ENCODE results near the gene ILF2.
"Not testable (repeated sequence)": the region's sequence is repeated elsewhere in the genome, so short reads cannot be mapped to it uniquely, and the experiment has no call there.

The ILF2 gene

DNA sequence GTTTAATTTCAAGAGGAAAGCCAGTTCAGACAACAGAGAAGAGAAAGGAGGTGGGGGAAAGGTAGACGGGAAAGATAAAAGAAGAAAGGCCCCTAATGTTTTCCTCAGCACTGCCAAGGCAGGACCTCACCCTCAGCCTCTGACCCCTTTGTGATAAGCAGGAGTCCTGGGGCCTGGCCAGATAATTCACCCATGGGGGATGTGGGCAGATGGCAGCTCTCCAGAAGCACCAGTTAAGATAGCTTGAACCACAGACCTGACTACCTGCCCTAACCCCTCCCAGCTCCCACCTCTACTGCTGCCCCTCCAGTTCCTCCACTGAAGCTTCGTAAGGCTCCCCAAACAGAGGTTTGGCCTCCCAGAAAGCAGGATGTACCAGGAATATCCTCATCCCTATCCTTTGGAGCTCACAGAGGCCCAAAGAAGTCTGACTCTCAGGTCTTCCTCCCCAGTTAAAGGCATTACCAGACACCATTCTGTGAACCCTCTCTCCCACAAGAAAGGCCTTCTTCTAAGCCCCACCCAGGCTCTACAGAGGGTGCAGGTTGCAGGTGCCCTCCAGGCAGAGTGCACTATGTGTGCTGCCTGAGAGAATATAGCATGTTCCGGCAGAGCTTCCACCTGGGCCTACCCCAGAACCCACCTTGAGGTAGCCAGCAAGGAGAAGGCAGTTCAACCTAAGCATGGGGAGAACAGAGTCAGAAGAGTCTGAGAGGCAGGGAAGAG, 21.5 kb downstream of the ILF2 start:
- DNase-seq (ENCODE audit: low spot score) = no peak

DNA sequence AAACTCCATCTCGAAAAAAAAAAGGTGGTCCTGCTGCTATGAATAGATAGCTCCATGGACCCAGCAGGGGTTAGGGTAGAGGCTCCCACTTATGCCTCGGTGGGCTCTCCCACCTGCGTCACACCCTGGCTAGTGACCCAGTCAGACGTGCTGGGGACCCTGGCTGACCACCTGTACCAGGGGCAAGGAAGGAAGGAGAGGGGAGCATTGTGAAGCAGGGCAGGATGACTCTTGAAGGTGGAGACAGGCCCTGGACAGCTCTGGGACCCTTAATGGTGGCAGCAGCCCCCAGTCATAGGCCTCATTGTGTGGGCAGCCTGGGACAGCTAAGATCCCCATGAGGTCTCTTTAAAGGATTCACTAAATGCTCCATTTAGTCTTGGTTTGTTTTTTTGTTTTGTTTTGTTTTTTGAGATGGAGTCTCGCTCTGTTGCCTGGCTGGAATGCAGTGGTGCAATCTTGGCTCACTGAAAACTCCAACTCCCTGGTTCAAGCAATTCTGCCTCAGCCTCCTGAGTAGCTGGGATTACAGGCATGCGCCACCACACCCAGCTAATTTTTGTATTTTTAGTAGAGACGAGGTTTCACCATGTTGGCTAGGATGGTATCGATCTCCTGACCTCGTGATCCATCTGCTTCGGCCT, 22.7 kb downstream of the ILF2 start:
- DNase-seq (ENCODE audit: low spot score) = no peak

GRCh38 chr1:153647346-153647714, 23.5 kb downstream of the ILF2 start:
- DNase-seq (ENCODE audit: low spot score) = no peak

- no peak for DNase-seq (ENCODE audit: low spot score)
Observed at GRCh38 chr1:153646672-153647345, 24.0 kb downstream of the ILF2 start.

- no peak for DNase-seq (ENCODE audit: low spot score)
Observed at GRCh38 chr1:153643816-153644215, 27.0 kb downstream of the ILF2 start.

DNA sequence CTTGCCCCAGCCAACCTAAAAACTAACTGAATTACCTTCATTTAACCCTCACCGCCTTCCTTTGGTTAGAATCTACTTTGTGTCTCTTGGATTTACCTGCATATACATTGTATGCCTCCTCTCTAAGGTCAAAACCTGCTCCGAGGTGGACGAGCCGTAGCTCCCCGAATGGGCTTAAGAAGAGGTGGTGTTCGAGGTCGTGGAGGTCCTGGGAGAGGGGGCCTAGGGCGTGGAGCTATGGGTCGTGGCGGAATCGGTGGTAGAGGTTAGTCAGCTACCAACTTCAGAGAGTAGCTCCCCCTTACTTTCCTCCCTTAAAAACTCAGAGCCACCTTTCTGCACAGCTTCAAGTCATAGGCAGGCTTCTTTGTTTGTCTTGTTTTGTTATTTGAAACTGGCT, 27.7 kb downstream of the ILF2 start:
- no peak for DNase-seq (ENCODE audit: low spot score)

GRCh38 chr1:153642161-153642560, 28.6 kb downstream of the ILF2 start:
- DNase-seq (ENCODE audit: low spot score) = no peak

DNA sequence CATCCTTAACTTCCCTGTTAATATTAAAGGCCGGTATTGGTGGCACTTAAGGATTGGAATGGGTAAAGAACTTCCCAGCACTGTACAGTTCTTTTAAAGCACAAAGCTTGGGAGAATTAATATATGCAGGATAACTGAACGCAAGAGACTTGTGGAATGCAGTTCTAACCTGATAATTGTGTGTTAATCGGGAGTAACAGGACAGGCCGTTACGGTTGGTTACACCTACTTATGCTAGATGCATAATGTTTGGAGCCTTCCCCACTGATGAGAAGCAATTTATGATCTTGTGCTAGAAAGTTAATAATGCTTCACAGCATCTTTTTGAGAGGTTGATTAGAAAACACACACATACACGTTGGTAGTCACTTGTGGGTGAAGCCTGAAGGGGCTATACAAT, 29.9 kb downstream of the ILF2 start:
- DNase-seq (ENCODE audit: low spot score) = no peak

DNA sequence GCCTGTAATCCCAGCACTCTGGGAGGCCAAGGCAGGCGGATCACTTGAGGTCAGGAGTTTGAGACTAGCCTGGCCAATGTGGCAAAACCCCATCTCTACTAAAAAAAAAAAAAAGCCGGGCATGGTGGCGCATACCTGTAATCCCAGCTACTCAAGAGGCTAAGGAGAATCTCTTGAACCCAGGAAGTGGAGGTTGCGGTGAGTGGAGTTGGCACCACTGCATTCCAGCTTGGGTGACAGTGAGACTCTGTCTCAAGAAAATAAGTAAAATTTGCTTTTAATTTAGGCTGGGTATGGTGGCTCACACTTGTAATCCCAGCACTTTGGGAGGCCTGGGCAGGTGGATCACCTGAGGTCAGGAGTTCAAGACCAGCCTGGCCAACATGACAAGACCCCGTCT, 30.6 kb downstream of the ILF2 start:
- not testable (repeated sequence) for DNase-seq (ENCODE audit: low spot score)

GRCh38 chr1:153639280-153639679, 31.5 kb downstream of the ILF2 start:
- no peak for DNase-seq (ENCODE audit: low spot score)

DNA sequence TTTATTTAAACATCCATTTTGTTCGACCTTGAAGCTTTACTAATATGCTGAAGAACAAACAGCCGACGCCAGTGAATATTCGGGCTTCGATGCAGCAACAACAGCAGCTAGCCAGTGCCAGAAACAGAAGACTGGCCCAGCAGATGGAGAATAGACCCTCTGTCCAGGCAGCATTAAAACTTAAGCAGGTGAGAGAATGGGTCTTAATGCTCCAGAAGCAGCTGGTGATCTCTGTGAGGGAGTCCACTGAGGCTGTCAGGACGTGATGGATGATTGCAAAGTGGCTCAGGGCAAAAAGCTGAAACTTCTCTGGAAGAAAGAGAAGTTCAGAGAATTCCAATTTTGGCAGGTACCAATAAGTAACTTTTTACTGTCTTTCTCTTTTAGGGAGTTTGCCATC, 32.5 kb downstream of the ILF2 start:
- DNase-seq (ENCODE audit: low spot score) = no peak

DNA sequence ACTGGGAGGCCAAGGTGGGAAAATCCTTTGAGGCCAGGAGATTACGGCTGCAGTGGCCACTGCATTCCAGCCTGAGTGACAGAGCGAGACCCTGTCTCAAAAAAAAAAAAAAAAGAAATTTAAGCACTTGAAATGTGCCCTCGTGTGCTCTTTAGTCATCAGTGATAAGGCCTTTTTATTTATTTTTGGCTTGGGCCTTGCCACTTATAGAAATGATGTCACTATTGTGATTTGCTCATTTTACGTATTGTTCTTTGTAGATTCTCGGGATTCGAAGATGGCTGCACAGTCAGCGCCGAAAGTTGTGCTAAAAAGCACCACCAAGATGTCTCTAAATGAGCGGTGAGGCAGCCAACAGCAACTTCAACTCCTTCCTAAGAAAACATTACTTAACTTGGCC, 34.5 kb downstream of the ILF2 start:
- no peak for DNase-seq (ENCODE audit: low spot score)

- DNase-seq (ENCODE audit: low spot score) = no peak
Observed at GRCh38 chr1:153635872-153636271, 34.9 kb downstream of the ILF2 start.

DNA sequence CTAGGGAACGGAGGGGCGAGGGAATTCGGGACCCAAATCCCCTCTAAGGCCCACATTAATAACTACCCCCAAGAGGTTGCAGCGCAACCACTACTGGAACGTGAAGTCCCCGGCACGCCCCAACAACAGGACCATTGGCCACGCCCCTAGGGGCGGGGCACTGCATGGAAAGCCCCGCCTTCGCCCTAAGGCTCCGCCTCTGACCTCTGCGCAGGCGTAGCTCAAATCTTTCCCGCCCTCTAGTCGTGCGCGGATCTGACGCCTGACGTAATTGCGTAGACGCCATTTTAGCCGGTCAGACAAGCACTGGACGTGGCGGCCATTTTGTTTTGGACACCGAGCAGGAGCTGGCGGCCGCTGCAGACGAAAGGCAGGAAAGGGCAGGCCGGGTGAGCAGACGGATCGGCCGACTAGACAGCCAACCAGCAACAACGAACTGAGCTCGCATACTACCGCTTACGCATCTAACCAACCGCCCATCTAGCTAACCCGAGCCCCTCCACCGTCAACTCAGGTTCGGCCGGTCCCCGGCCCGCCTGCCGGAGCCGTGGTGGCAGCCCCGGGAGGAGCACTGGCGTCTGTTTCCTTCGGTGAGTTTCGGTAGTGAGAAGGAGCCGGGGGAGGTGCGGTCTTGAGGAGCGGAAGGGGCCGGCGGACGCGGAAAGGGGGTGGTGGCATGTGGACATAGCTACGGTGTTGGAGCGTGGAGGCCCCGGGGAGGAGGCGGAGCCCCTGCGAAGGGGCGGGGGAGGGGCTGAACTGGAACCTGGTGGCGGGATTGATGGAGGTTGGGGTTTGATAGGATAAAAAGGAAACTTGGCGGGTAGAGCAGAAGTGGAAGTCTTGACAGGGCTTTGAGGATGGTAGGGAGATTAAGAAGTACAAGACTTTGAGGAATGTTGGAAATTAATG, 36.8 kb downstream of the ILF2 start, which contains the start of gene CHTOP:
Gene CHTOP (plus strand): TSS at position 313 of the 912 bp plus-strand sequence. CDS start 2,523 bp downstream, outside the sequence.
- peak; percentile 99 for DNase-seq (ENCODE audit: low spot score)

DNA sequence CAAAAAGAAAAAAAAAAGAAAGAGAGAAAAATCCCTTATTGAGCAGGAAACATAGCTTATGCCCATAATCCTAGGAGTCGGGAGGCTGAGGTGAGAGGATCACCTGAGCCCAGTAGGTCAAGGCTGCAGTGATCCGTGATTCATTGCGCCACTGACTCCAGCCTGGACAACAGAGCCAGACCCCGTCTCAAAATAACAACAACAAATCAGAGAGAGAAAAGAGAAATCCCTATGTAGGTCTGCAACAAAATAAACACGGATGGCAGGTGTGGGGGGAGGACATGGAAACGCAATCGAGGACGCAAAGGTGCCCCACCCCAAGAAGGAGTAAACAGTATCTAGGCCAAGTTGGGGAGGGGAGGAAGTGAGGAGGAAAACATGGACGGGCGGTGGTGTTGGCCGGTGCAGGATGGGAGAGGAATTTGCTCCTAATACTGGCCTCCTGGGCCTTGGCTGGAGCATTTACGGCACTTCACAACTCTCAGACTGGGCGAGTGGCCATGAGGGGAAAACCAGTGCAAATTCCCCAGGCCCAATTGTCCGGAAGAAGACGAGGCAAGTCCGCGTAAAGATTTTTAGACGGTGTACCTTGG, 37.5 kb downstream of the ILF2 start:
- DNase-seq (ENCODE audit: low spot score) = no peak

- DNase-seq (ENCODE audit: low spot score) = no peak
Observed at GRCh38 chr1:153631047-153632022, 39.5 kb downstream of the ILF2 start.

GRCh38 chr1:153630384-153630783, 40.4 kb downstream of the ILF2 start:
- DNase-seq (ENCODE audit: low spot score) = no peak

GRCh38 chr1:153629971-153630370, 40.8 kb downstream of the ILF2 start:
- DNase-seq (ENCODE audit: low spot score) = no peak

DNA sequence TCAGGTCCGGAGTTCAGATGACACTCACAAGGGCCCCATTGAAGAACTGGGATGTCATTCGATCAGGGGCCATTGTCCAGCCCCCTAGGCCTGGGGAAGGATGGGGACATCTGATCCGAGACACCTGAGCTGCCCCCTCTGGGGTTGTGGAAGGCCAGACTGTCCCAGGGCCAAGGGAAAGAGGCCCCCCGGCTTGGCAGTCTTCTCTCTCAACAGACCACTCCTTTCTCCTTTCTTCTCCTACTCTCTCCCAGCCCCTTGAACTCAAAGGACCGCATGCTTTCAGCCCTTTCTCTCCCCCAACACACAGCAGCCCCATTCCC, 41.5 kb downstream of the ILF2 start:
- DNase-seq (ENCODE audit: low spot score) = no peak

DNA sequence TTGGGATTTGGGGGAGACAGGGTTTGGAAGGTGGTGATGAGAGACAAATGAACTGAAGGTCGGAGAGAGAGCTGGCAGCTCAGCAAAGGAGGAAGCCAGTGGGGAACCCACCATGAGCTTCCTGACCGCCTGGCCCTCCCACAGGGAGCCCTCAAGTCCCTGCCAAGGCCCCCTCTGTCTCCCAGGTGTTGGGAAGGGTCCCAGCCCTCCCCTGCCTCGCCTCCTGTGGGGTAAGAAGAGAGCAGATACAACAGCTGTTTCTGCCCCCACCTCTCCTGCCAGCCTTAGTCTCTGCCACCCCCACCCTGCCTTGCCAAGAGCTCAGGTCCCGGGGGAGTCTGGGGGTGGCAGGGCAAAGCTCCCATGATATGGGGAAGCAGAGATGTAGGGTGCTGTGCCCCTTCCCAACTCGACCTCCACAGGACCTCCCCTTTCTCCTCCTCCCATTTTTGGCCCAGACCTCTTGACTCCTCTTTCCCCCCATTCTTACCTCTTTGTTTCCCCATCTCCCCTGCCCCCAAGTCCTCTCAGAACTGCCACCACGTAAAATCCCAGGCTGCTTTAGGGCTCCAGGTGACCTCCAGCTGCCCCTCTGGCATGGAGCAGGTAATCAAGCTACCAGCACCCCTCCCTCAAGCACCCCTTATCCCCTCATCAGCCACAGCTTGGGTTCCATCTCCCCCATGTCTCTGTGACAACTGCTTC, 42.0 kb downstream of the ILF2 start:
- DNase-seq (ENCODE audit: low spot score) = no peak

Data from SK-N-DZ (cell line).